GM19467 (cell line): ENCODE results near the gene TFIP11.

Source experiments
- ATAC-seq: cut with Tn5 transposase; IDR thresholded peaks from one replicate; pipeline ENCODE4 v1.9.1; 2021; ENCODE audit warnings: mild to moderate bottlenecking, moderate library complexity; ENCODE audit not compliant: unreplicated experiment

Gene TFIP11

DNA sequence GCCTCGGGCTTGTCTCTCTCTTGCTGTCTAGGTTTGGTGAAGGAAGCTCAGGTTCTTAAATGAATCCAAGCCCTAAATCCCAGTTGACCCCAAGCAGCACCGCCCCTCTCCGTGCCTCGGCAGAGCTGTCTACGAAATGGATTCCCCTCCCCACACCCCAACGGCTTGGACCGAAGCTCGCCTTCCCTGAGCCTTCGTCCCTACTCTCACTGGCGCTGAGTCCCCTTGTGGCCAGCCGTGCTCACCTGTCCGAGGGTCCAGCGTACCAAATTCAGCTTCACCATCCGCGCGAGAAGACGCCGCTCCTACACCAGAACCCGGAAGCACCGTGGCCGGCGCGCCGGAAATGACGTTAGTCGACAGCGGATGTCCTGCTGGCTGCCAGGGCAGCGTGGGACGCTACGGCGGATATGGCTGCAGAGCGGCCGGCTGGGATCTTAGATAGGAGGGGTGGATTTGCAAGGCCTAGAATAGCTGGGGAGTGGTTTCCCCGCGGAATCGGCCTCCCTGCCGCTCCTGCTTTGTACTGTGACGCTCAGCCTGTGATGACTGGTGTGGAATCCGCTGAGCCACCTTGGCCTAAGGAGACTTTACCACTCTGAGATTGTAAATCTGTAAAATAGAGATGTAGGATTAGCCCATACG is at the start of gene TFIP11:
Gene TFIP11 (minus strand): TSS at position 325 of the 645 bp plus-strand sequence. CDS start 2,201 bp downstream, outside the sequence.
- ATAC-seq: peak; percentile 85

- ATAC-seq: no peak
Measured at GRCh38 chr22:26561756-26562417, 49.6 kb upstream of the TFIP11 start.

- no peak for ATAC-seq
Measured at GRCh38 chr22:26559961-26560575, 47.8 kb upstream of the TFIP11 start.

GRCh38 chr22:26558248-26558895 is 46.1 kb upstream of the TFIP11 start:
- ATAC-seq: no peak

DNA sequence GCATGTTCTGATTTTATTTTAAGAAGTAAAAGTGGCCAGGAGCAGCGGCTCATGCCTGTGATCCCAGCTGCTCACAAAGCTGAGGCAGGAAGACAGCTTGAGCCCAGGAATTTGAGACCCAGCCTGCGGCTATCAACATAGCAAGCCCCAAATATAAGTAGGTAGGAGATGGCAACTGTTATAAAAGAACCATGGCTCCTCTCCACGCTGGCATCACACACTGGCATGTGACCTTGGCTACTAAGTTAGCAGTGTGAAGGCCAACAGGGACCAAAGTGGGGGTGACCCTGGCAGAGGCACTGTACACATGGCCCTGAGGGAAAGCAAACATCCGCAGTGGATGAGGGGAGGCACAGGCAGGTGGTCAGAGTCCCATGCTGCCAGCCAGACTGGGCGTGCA is 44.6 kb upstream of the TFIP11 start:
- no peak for ATAC-seq

- ATAC-seq: no peak
Measured at GRCh38 chr22:26555478-26555877, 43.2 kb upstream of the TFIP11 start.

GRCh38 chr22:26554956-26555355 is 42.7 kb upstream of the TFIP11 start:
- no peak for ATAC-seq

- ATAC-seq: no peak
Measured at GRCh38 chr22:26553056-26553752, 40.9 kb upstream of the TFIP11 start.

GRCh38 chr22:26552466-26552865 is 40.2 kb upstream of the TFIP11 start:
- no peak for ATAC-seq

- no peak for ATAC-seq
Measured at GRCh38 chr22:26551568-26551967, 39.3 kb upstream of the TFIP11 start.

DNA sequence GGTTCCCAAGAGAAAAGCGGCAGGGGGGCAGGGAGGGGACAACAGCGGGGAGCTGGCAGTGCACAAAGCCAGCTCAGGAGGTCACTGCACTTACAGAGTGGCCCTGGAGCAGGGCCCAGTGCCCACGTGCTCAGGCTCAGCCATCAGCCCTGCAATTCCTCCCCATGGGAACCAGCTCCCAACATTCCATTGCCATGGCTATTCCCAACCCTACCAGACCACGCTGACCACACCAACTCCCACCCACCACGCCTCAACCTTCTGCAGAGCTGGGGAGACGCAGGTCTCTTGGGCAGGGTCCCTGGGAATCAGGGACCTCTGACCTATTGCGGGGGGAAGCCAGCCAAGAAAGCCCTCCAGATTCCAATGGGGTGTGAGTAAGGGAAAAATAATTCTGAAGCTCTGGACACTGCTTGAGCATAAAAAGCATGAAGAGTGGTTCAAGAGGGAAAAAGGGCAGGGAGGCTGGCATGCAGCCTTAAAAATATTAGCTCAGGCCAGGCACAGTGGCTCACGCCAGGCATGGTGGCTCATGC is 38.3 kb upstream of the TFIP11 start:
- ATAC-seq: no peak

GRCh38 chr22:26549902-26550497 is 37.7 kb upstream of the TFIP11 start:
- ATAC-seq: no peak

DNA sequence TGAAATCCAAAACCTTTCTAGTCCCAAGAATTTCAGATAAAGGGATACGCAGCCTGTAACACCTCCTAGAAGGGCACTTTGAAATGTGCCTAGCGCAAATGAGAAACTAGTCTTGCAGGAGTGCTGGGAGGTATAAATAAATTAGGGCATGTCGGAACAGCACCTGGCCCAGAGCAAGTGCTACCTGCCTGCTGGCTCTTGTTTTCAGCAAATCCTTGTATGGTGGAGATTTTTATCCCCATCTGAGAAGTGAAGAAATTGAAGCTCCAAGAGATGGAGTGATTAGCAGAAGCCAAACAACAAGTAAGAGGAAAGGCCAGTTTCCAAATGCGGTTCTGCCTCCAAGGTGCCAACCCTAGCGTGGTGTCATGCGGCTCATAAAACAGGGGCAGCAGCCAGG is 36.7 kb upstream of the TFIP11 start:
- no peak for ATAC-seq

DNA sequence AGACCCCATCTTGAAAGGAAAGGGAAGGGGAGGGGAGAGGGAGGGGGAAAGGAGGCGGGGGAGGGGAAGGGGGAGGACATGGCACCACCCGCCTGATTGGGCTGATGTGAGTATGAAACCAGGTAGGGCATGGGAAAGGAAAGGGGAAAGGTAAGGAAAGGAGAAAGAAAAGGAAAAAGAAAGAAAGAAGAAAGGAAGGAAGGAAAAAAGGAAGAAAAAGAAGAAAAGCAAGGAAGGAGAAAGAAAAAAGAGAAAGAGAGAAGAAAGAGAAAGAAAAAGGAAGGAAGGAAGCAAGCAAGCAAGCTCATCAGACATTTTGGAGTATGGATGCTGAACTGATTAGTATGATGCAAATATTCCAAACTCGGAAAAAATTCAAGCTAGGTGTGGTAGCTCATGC is 36.0 kb upstream of the TFIP11 start:
- ATAC-seq: no peak

- ATAC-seq: no peak
Measured at GRCh38 chr22:26547837-26548236, 35.6 kb upstream of the TFIP11 start.

DNA sequence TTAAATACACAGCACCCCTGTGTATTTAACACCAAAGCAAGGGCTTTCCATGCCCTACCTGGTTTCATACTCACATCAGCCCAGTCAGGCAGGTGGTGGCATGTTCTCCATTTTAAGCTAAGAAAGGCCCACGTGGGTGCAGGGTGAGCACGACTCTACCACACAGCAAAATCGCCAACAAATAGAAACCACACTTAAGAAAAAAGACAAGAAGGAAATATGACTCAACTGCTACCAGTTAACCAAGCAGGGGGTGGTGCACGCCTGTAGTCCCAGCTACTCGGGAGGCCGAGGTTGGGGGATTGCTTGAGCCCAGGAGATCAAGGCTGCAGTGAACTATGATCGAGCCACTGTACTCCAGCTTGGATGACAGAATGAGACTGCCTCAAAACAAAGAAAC is 35.2 kb upstream of the TFIP11 start:
- ATAC-seq: no peak

DNA sequence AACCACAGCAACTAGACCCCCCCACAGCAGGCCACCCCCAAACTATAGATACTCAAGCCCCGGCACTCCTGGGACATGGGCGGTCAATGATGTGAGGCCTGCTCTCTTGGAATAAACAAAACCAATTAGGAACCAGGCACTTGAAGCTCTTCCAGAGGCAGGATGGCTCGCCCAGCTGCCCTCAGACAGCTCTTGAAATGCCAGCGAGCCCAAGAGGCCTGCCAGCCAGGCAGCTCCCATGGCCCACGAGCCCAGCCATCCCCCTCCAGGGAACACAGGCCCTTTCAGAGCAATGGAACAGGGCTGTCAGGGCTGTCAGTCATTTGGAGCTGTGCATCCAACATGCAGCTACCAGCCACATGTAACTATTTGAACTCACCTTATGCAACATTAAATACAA is 34.0 kb upstream of the TFIP11 start:
- ATAC-seq: no peak

- ATAC-seq: no peak
Measured at GRCh38 chr22:26545827-26546226, 33.6 kb upstream of the TFIP11 start.

- no peak for ATAC-seq
Measured at GRCh38 chr22:26545385-26545784, 33.1 kb upstream of the TFIP11 start.

DNA sequence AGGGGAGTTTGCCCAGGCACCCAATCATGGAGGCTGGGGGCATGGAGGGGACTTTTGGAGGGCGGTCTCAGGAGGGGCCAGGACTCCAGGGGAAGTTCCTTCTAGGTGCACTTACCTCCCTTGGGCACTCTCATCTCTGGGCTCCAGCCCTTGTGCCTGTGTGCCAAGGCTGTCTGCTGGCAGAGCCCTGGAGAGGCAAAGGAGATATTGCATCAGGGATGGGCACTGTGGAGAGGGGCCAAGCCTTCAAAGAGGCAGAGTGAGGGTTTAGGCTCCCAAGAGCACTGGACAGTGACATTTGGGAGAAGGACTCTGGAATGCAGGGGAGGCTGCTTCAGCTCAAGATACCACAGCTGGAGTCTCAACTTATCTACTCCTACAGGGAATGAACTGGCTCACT is 32.2 kb upstream of the TFIP11 start:
- no peak for ATAC-seq

DNA sequence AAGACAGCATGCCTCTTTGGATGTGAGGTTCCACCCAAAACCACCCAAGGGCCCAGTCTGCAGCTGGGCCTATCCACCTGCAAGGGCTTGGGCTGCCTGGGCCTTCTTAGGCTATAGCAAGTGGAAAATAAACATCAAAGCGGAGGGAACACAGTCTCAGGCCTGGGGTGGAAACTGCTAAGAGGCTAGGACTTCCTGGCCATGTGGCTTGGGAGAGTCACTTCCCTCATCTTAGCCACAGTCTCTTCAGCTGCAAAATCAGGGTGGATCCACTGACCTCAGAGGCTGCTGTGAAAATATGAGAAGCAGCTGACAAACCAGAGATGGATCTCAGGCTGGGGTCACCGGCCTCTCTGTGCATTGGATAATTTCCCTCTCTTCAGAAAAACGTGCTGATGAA is 30.6 kb upstream of the TFIP11 start:
- no peak for ATAC-seq
